ENCODE measurements around the gene DRD1.

DNA sequence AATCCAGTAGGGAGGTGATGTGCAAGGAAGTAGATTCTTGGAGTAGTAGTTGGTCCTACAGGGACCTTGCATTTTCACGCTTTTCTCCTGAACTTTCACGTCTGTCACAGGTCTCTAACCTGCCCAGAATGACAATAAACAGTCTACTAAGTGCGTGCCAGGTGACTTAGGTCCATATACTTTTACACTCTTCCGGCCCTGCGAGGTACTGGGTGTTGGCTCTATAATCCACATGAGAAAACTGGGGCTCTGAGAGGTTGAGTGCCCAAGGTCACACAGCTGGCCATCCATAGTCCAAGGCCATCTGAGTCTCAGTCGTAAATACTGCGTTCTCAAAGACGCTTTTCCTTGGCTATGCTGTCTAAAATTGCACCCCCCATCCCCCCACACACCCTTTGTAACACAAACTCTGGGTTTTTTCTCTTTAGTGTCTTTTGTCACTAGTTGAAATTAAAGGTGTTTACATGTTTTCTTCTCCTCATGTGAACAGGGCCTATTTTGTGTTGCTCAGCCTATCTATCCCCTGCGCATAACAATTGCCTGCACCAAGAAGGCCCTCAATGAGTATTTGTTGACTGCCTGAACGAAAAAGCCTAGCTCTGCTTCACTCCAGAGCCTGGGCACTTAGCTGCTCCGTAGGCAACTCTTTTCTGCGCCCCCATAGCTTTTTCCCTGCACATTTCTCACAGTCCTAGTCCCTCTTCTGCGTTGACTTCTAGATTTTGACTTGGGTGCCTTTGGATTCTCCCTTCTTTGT lies 35.3 kb upstream of the DRD1 start:
- TF ChIP-seq, protein P1, sequence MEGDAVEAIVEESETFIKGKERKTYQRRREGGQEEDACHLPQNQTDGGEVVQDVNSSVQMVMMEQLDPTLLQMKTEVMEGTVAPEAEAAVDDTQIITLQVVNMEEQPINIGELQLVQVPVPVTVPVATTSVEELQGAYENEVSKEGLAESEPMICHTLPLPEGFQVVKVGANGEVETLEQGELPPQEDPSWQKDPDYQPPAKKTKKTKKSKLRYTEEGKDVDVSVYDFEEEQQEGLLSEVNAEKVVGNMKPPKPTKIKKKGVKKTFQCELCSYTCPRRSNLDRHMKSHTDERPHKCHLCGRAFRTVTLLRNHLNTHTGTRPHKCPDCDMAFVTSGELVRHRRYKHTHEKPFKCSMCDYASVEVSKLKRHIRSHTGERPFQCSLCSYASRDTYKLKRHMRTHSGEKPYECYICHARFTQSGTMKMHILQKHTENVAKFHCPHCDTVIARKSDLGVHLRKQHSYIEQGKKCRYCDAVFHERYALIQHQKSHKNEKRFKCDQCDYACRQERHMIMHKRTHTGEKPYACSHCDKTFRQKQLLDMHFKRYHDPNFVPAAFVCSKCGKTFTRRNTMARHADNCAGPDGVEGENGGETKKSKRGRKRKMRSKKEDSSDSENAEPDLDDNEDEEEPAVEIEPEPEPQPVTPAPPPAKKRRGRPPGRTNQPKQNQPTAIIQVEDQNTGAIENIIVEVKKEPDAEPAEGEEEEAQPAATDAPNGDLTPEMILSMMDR (conservative IDR thresholded peaks at IDR 0.05; ENCODE audit: low read depth, low read length) = no peak
- TF ChIP-seq POLR2A (IDR thresholded peaks at IDR 0.05; ENCODE audit: low read depth, low read length) = no peak
- TF ChIP-seq ELK1 (IDR thresholded peaks at IDR 0.05; ENCODE audit: borderline replicate concordance, low read depth, low read length) = no peak
- no peak for TF ChIP-seq FOS (IDR thresholded peaks at IDR 0.05; ENCODE audit: low read depth, low read length)
- no peak for TF ChIP-seq SMC3 (IDR thresholded peaks at IDR 0.05; ENCODE audit: low read depth, low read length)
- no peak for TF ChIP-seq BHLHE40 (IDR thresholded peaks at IDR 0.05; ENCODE audit: low read depth, low read length)
- TF ChIP-seq CEBPB (IDR thresholded peaks at IDR 0.05; ENCODE audit: low read depth, low read length) = no peak
- TF ChIP-seq, protein P2, sequence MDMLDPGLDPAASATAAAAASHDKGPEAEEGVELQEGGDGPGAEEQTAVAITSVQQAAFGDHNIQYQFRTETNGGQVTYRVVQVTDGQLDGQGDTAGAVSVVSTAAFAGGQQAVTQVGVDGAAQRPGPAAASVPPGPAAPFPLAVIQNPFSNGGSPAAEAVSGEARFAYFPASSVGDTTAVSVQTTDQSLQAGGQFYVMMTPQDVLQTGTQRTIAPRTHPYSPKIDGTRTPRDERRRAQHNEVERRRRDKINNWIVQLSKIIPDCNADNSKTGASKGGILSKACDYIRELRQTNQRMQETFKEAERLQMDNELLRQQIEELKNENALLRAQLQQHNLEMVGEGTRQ (IDR thresholded peaks at IDR 0.05; ENCODE audit: low read depth, low read length) = no peak
- no peak for TF ChIP-seq CHD1 (IDR thresholded peaks at IDR 0.05; ENCODE audit: low read depth, low read length)
- TF ChIP-seq RAD21 (IDR thresholded peaks at IDR 0.05; ENCODE audit: low read length) = no peak

Data from IMR-90 (cell line).